ENCODE measurements around the gene CENPX. TPM values are rescaled to one million over a fixed set of nuclear protein-coding genes. Genes with fewer than 3 reads are reported as not detected.

CENPX gene
- 13.8 and 18.8 TPM in 2 replicates for total RNA-seq

- peaks cover 8% of the 10 kb centered on the region for H3K79me2 ChIP-seq (ENCODE audit: insufficient read depth, low read length)
- H3K9me3 ChIP-seq (ENCODE audit: low read depth, low read length), result no peaks in the 10 kb centered on the region
- no peaks in the 10 kb centered on the region for H3K36me3 ChIP-seq (ENCODE audit: insufficient read depth, low read length)
- peak within 1 kb of the TSS; percentile 96 for H3K4me2 ChIP-seq (ENCODE audit: insufficient read depth, low read length)
- H3K4me1 ChIP-seq (ENCODE audit: insufficient read depth, low read length), result peaks cover 21% of the 10 kb centered on the region
- peak within 1 kb of the TSS; percentile 82 for H2AFZ ChIP-seq (ENCODE audit: low read length)
- peak within 1 kb of the TSS; percentile 92 for H3K4me3 ChIP-seq (ENCODE audit: insufficient read depth, low read length)
- peak within 1 kb of the TSS; percentile 51 for H3K27ac ChIP-seq (ENCODE audit: low read depth, low read length)
- DNase-seq (ENCODE audit: insufficient read length, low spot score, missing footprints), result peak; percentile 86
- no peaks in the 10 kb centered on the region for H3K27me3 ChIP-seq (ENCODE audit: insufficient read depth, low read length)
- peaks cover 28% of the 10 kb centered on the region for H4K20me1 ChIP-seq (ENCODE audit: insufficient read depth, low read length)
- no peak for TF ChIP-seq CTCF (IDR thresholded peaks at IDR 0.05; ENCODE audit: extremely low read depth, low read depth, low read length)
These were observed at the start of gene CENPX for GRCh38 chr17:82022310-82022980. Gene CENPX, minus strand, starts transcription at chr17:82022878. Its CDS starts 17 bp downstream, at chr17:82022861.

GRCh38 chr17:82070611-82071010 is 47.9 kb upstream of the CENPX start:
- Histone ChIP-seq H3K27ac (ENCODE audit: low read depth, low read length) (no peak overlapping the region), H3K4me3 (ENCODE audit: insufficient read depth, low read length) (no peak overlapping the region), H3K27me3 (ENCODE audit: insufficient read depth, low read length) (no peaks in the 10 kb centered on the region), H3K79me2 (ENCODE audit: insufficient read depth, low read length) (peaks cover 8% of the 10 kb centered on the region), H4K20me1 (ENCODE audit: insufficient read depth, low read length) (no peaks in the 10 kb centered on the region), H3K36me3 (ENCODE audit: insufficient read depth, low read length) (no peaks in the 10 kb centered on the region), H2AFZ (ENCODE audit: low read length) (no peak overlapping the region), H3K4me2 (ENCODE audit: insufficient read depth, low read length) (no peak overlapping the region), H3K9me3 (ENCODE audit: low read depth, low read length) (no peaks in the 10 kb centered on the region), H3K4me1 (ENCODE audit: insufficient read depth, low read length) (peaks cover 7% of the 10 kb centered on the region)
- no peak for TF ChIP-seq CTCF (IDR thresholded peaks at IDR 0.05; ENCODE audit: extremely low read depth, low read depth, low read length)
- no peak for DNase-seq (ENCODE audit: insufficient read length, low spot score, missing footprints)

- Histone ChIP-seq H3K4me1 (ENCODE audit: insufficient read depth, low read length) (peaks cover 17% of the 10 kb centered on the region), H3K27ac (ENCODE audit: low read depth, low read length) (peak within 1 kb of the TSS; percentile 71), H3K4me2 (ENCODE audit: insufficient read depth, low read length) (peak within 1 kb of the TSS; percentile 95), H3K79me2 (ENCODE audit: insufficient read depth, low read length) (peaks cover 32% of the 10 kb centered on the region), H3K27me3 (ENCODE audit: insufficient read depth, low read length) (no peaks in the 10 kb centered on the region), H3K36me3 (ENCODE audit: insufficient read depth, low read length) (peaks cover 28% of the 10 kb centered on the region), H2AFZ (ENCODE audit: low read length) (peak within 1 kb of the TSS; percentile 98), H4K20me1 (ENCODE audit: insufficient read depth, low read length) (peaks cover 7% of the 10 kb centered on the region), H3K9me3 (ENCODE audit: low read depth, low read length) (no peaks in the 10 kb centered on the region), H3K4me3 (ENCODE audit: insufficient read depth, low read length) (peak within 1 kb of the TSS; percentile 88)
- TF ChIP-seq CTCF (IDR thresholded peaks at IDR 0.05; ENCODE audit: extremely low read depth, low read depth, low read length), result no peak
- DNase-seq (ENCODE audit: insufficient read length, low spot score, missing footprints), result peak; percentile 99
These were observed 43.1 kb upstream of the CENPX start, which contains the start of gene DUS1L for GRCh38 chr17:82065638-82066303. Gene DUS1L, minus strand, starts transcription at chr17:82065804. Its CDS starts 745 bp downstream, at chr17:82065059.

- Histone ChIP-seq H3K36me3 (ENCODE audit: insufficient read depth, low read length) (peaks cover 29% of the 10 kb centered on the region), H3K79me2 (ENCODE audit: insufficient read depth, low read length) (peaks cover 32% of the 10 kb centered on the region), H3K27me3 (ENCODE audit: insufficient read depth, low read length) (no peaks in the 10 kb centered on the region), H4K20me1 (ENCODE audit: insufficient read depth, low read length) (peaks cover 7% of the 10 kb centered on the region), H3K9me3 (ENCODE audit: low read depth, low read length) (no peaks in the 10 kb centered on the region), H3K4me1 (ENCODE audit: insufficient read depth, low read length) (peaks cover 17% of the 10 kb centered on the region), H3K4me3 (ENCODE audit: insufficient read depth, low read length) (peak overlapping the region; percentile 88), H3K4me2 (ENCODE audit: insufficient read depth, low read length) (peak overlapping the region; percentile 95), H3K27ac (ENCODE audit: low read depth, low read length) (peak overlapping the region; percentile 63), H2AFZ (ENCODE audit: low read length) (peak overlapping the region; percentile 15)
- TF ChIP-seq CTCF (IDR thresholded peaks at IDR 0.05; ENCODE audit: extremely low read depth, low read depth, low read length), result no peak
- DNase-seq (ENCODE audit: insufficient read length, low spot score, missing footprints), result peak; percentile 98
These were observed 42.5 kb upstream of the CENPX start for GRCh38 chr17:82065193-82065637.

Measured in osteoblast (primary cell).